GM12878 (cell line): ENCODE results near the gene SFTPB. TPM values are rescaled to one million over a fixed set of nuclear protein-coding genes. Genes with fewer than 3 reads are reported as not detected.

ENCODE experiments used
- ATAC-seq: fragments of 200-7000 bp; cut with Tn5 transposase; 3 replicates; pipeline ENCODE4 v1.9.1; 2020; ENCODE audit warnings: mild to moderate bottlenecking, moderate library complexity
- BruUV-seq: library from RNA; stranded (reverse); fragments of 400-500 nt; replicated peaks from 2 replicates; lab custom pipeline; 2021; lab: Mats Ljungman, UMichigan
- CTCF ChIA-PET: fragments of 300-600 bp; sonication (Branson Sonifier 250); formaldehyde crosslinking; extraction: SDS; loops from one replicate; lab custom pipeline; 2021; ENCODE audit warnings: inconsistent platforms; lab: Yijun Ruan, JAX
- POLR2A ChIA-PET: fragments of 350-600 bp; formaldehyde crosslinking; extraction: SDS; loops from one replicate; lab custom pipeline; 2021; ENCODE audit warnings: inconsistent platforms; lab: Charles Lee
- RAD21 ChIA-PET: fragments of 300-600 bp; sonication (Branson Sonifier 250); formaldehyde crosslinking; loops from one replicate; lab custom pipeline; 2023; ENCODE audit warnings: antibody characterized with exemption; ENCODE audit not compliant: unreplicated experiment; lab: Charles Lee
- SMC1A ChIA-PET: fragments of 300-600 bp; sonication (Branson Sonifier 250); formaldehyde crosslinking; loops from one replicate; lab custom pipeline; 2023; ENCODE audit not compliant: unreplicated experiment, uncharacterized antibody; lab: Charles Lee
- DNase-seq: peaks from one replicate; pipeline ENCODE4 v3.0.0-alpha.2; 2011; ENCODE audit warnings: low read depth, low spot score
- FAIRE-seq: peaks from 3 replicates; lab custom pipeline; 2011; peaks lifted over from hg19 to GRCh38; lab: Jason Lieb, UNC
- H2AFZ ChIP-seq: 2 replicates; pipeline ENCODE4 v1.6.0; 2011; ENCODE audit warnings: low read depth, low read length, control low read depth; ENCODE audit not compliant: control insufficient read depth
- H3K27ac ChIP-seq: 2 replicates; pipeline ENCODE4 v1.5.1; 2011; ENCODE audit warnings: control low read depth; ENCODE audit not compliant: control insufficient read depth, insufficient read depth
- H3K27me3 ChIP-seq, 2 experiments: replicated peaks in 1 of 2; 2 replicates each; pipeline versions ENCODE4 v1.6.0 to v1.6.1; 2011; ENCODE audit warnings: low read length in 1 of 2; ENCODE audit not compliant: control insufficient read depth in 2 of 2, insufficient read depth in 2 of 2
- H3K36me3 ChIP-seq, 2 experiments: 2 replicates each; pipeline ENCODE4 v1.5.1; 2011; ENCODE audit warnings: low read length in 1 of 2; ENCODE audit not compliant: control insufficient read depth in 2 of 2, insufficient read depth in 2 of 2
- H3K4me1 ChIP-seq: 2 replicates; pipeline ENCODE4 v1.6.1; 2011; ENCODE audit warnings: mild to moderate bottlenecking, low read length, moderate library complexity, mixed read lengths; ENCODE audit not compliant: control insufficient read depth, insufficient read depth
- H3K4me2 ChIP-seq: 2 replicates; pipeline ENCODE4 v1.6.0; 2011; ENCODE audit warnings: control low read depth; ENCODE audit not compliant: control insufficient read depth, insufficient read depth
- H3K4me3 ChIP-seq: fragments of 200-600 bp; sonication (generic); 2 replicates; pipeline ENCODE4 v1.5.1; 2016
- H3K79me2 ChIP-seq: 2 replicates; pipeline ENCODE4 v1.6.0; 2011; ENCODE audit warnings: low read length; ENCODE audit not compliant: control insufficient read depth, insufficient read depth
- H3K9ac ChIP-seq: 2 replicates; pipeline ENCODE4 v1.8.0; 2011; ENCODE audit warnings: low read length, control low read depth, mixed read lengths; ENCODE audit not compliant: control insufficient read depth, insufficient read depth
- H3K9me3 ChIP-seq: replicated peaks from 3 replicates; pipeline ENCODE4 v1.5.1; 2011; ENCODE audit warnings: mild to moderate bottlenecking, low read length; ENCODE audit not compliant: control insufficient read depth, insufficient read depth
- H4K20me1 ChIP-seq: 2 replicates; pipeline ENCODE4 v1.6.0; 2011; ENCODE audit not compliant: control insufficient read depth, insufficient read depth
- CEBPB ChIP-seq, 2 experiments: fragments of 150-350 bp in 1 of 2; IDR thresholded peaks; 2 replicates each; pipeline ENCODE4 v1.6.1; 2012 to 2014; ENCODE audit warnings: low read depth in 2 of 2, low read length in 2 of 2, borderline replicate concordance in 1 of 2, inconsistent platforms in 1 of 2
- CHD4 ChIP-seq: fragments of 200-600 bp; sonication (generic); IDR thresholded peaks from 2 replicates; pipeline ENCODE4 v1.6.1; 2016; ENCODE audit warnings: mild to moderate bottlenecking
- HDAC6 ChIP-seq: fragments of 200-600 bp; sonication (generic); IDR thresholded peaks from one replicate; pipeline ENCODE4 v1.8.0; 2017; ENCODE audit warnings: antibody characterized with exemption; ENCODE audit not compliant: unreplicated experiment
- MTA3 ChIP-seq: IDR thresholded peaks from 2 replicates; pipeline ENCODE4 v1.6.1; 2012; ENCODE audit warnings: low read length, inconsistent platforms, borderline replicate concordance
- NR2C2 ChIP-seq: IDR thresholded peaks from 2 replicates; pipeline ENCODE4 v1.6.1; 2011; ENCODE audit warnings: borderline replicate concordance, low read depth; ENCODE audit not compliant: control insufficient read depth, insufficient read length
- NR2F1 ChIP-seq: fragments of 450-650 bp; conservative IDR thresholded peaks from 2 replicates; pipeline ENCODE4 v1.6.1; 2017; ENCODE audit warnings: mild to moderate bottlenecking
- NRF1 ChIP-seq: conservative IDR thresholded peaks from 2 replicates; pipeline ENCODE4 v1.6.1; 2011; ENCODE audit warnings: mild to moderate bottlenecking, low read depth, low read length, improper control_type of control experiment
- RELA ChIP-seq: fragments of 450-650 bp; IDR thresholded peaks from 2 replicates; pipeline ENCODE4 v1.8.0; 2014; ENCODE audit warnings: borderline replicate concordance; ENCODE audit not compliant: partially characterized antibody
- SMARCA5 ChIP-seq: fragments of 450-650 bp; IDR thresholded peaks from 2 replicates; pipeline ENCODE4 v1.6.1; 2017; ENCODE audit warnings: mild to moderate bottlenecking
- TARDBP ChIP-seq: IDR thresholded peaks from 2 replicates; pipeline ENCODE4 v1.6.1; 2016; ENCODE audit warnings: borderline replicate concordance
- TCF12 ChIP-seq: IDR thresholded peaks from 2 replicates; pipeline ENCODE4 v1.6.1; 2011; ENCODE audit warnings: low read depth, mild to moderate bottlenecking, low read length
- ZBTB33 ChIP-seq: fragments of 450-650 bp; IDR thresholded peaks from 2 replicates; pipeline ENCODE4 v1.6.1; 2017; ENCODE audit warnings: mild to moderate bottlenecking
- ZNF622 ChIP-seq: fragments of 450-650 bp; IDR thresholded peaks from 2 replicates; pipeline ENCODE4 v1.6.1; 2017; ENCODE audit warnings: mild to moderate bottlenecking, inconsistent platforms
- ZNF687 ChIP-seq: fragments of 450-650 bp; IDR thresholded peaks from 2 replicates; pipeline ENCODE4 v1.6.1; 2017; ENCODE audit warnings: mild to moderate bottlenecking, moderate library complexity
- WGBS: methylation state at CpG from one replicate; pipeline ENCODE4 v1.1.6; 2016; ENCODE audit warnings: low lambda C conversion rate; ENCODE audit not compliant: insufficient replicate concordance, insufficient coverage; ENCODE audit errors: missing lambda C conversion rate; 5-methylcytosine and 5-hydroxymethylcytosine counted together
- in situ Hi-C: fragments of 300-500 bp; cut with MboI; formaldehyde crosslinking; loops from 9 replicates; pipeline ENCODE4 v1.14.3; 2018; ENCODE audit warnings: mixed read lengths
- intact Hi-C: fragments of 100-400 bp; cut with micrococcal nuclease; formaldehyde crosslinking; loops from one replicate; pipeline ENCODE4 v1.14.2; 2022; ENCODE audit not compliant: unreplicated experiment
- polyA plus RNA-seq, 11 experiments: library from polyadenylated mRNA; depleted of rRNA in 4 of 11; unstranded in 6 of 11; stranded (reverse) in 5 of 11; fragments of >200 nt; fragmentation: Nextera tagmentation in 4 of 11; fragmentation: Illumina TruSeq in 1 of 11; extraction: Ambion mirVana in 4 of 11; extraction: Trizol in 1 of 11; gene quantifications; 1 replicate in 1 of 11; 2 replicates in 10 of 11; pipeline versions ENCODE4 v1.2.1 to v1.2.3, GENCODE V29; 2011 to 2016; ENCODE audit warnings: inconsistent platforms in 2 of 11, missing spikeins in 2 of 11, low read depth in 1 of 11
- total RNA-seq, 4 experiments: library from RNA; depleted of rRNA in 3 of 4; stranded (reverse); fragments of >200 nt in 3 of 4; fragmentation: Illumina TruSeq in 1 of 4; extraction: Trizol in 1 of 4; gene quantifications; 2 replicates each; pipeline versions ENCODE4 v1.2.1 to v1.2.3, GENCODE V29; 2013 to 2021

Gene SFTPB
- total and polyA plus RNA-seq, 10 of the 15 experiments (the other 5 are each of a cell fraction or from before 2014, with no cell fraction given) = 0.02 to 5.3 TPM; not detected in 8

- Histone ChIP-seq H3K27ac (no peak overlapping the region), H3K27me3 (no peaks in the 10 kb centered on the region), H3K4me2 (no peak overlapping the region), H3K9me3 (no peaks in the 10 kb centered on the region), H3K4me1 (peaks cover 4% of the 10 kb centered on the region; the same call in 1 of the 2 replicates), H3K9ac (no peak overlapping the region), H4K20me1 (no peaks in the 10 kb centered on the region), H2AFZ (no peak overlapping the region), H3K36me3 (peaks cover 1 to 3% of the 10 kb centered on the region in 2 experiments; a peak in 3 of 4 replicates), H3K79me2 (peaks cover 36% of the 10 kb centered on the region), H3K4me3 (no peak overlapping the region)
- ChIA-PET CTCF (no interaction called here), RAD21 (no interaction called here), POLR2A (interaction anchor here (0.5 to 0.7 kb wide), 3 partner anchors 19 to 324 kb away, joined by 3 to 5 read pairs (median 3); no protein-coding TSS in a partner anchor), SMC1A (interaction anchor here (1.3 kb wide), 1 partner anchor 35 kb away, joined by 3 read pairs; no protein-coding TSS in a partner anchor)
- ATAC-seq (no peak), FAIRE-seq (no peak), DNase-seq (no peak)
- TF ChIP-seq CHD4 (no peak), HDAC6 (no peak), TCF12 (no peak), NRF1 (no peak), SMARCA5 (no peak), ZNF687 (no peak), ZBTB33 (no peak), CEBPB (IDR thresholded peaks at IDR 0.05; ENCODE audit: borderline replicate concordance in 1 of 2, low read depth in 2 of 2, low read length in 2 of 2) (no peak), RELA (no peak), TARDBP (no peak), ZNF622 (no peak), NR2F1 (no peak), NR2C2 (no peak), MTA3 (no peak)
- no TSS peak for BruUV-seq
- intact Hi-C loops = no loop called here
- 89% methylated on average over 10 of the region's 10 CpGs for WGBS
- in situ Hi-C loops = no loop called here
Measured at GRCh38 chr2:85613717-85614515, 54.1 kb downstream of the SFTPB start.
